GM19395 (cell line): ENCODE results near the gene FAM13A.

Experiments
- ATAC-seq: cut with Tn5 transposase; IDR thresholded peaks from one replicate; pipeline ENCODE4 v1.9.1; 2021; ENCODE audit warnings: mild to moderate bottlenecking, moderate library complexity; ENCODE audit not compliant: unreplicated experiment

The FAM13A gene

GRCh38 chr4:88730811-88731210 lies 326.2 kb downstream of the FAM13A start:
- no peak for ATAC-seq

DNA sequence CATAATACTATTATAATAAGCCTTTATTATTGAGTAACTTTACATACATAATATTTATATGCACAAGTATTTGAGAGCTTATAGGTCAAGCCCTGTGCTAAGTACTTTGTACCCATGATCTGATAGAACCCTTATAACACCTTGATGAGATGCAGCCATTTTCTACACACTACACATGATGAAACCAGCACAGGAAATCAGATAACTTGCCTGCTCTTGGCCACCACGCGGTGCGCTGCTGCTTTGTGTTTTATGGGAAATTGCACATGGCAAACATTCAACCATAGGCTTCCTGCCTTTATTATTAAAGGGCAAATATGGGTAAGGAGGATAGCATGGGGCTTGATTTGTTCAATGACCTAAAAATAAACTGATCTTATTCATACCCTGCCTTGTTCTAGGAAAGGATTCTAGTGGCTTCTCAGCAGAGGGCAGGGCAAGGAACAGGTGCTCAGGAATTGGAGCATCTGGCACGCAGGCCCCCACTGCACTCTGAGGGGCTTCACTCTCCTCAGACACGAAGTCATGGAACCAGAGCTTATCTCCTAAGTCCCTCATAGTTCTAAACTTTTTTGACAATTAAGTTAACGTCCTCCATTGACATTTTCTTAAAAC lies 327.7 kb downstream of the FAM13A start:
- ATAC-seq, result no peak

- no peak for ATAC-seq
These were observed 328.8 kb downstream of the FAM13A start for GRCh38 chr4:88728146-88728545.

DNA sequence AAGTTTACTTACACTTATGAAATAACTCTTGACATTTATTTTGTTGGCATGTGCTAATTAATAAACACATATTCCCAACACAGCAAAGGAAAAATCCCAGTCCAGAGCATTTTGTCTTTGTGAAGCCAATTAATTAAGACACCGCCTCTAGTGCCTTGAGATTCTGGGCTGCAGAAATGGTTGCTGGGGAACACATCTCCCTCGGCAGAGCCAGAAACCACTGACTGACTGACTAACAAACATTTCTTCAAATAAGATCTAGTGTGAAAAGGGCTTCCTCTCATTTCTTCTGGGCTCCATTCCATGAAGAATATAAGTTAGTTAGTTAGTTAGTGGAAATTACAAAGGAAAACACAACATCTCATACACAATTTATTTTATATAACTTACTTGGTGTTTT lies 331.0 kb downstream of the FAM13A start:
- ATAC-seq, result no peak

- no peak for ATAC-seq
These were observed 331.8 kb downstream of the FAM13A start for GRCh38 chr4:88725143-88725542.

DNA sequence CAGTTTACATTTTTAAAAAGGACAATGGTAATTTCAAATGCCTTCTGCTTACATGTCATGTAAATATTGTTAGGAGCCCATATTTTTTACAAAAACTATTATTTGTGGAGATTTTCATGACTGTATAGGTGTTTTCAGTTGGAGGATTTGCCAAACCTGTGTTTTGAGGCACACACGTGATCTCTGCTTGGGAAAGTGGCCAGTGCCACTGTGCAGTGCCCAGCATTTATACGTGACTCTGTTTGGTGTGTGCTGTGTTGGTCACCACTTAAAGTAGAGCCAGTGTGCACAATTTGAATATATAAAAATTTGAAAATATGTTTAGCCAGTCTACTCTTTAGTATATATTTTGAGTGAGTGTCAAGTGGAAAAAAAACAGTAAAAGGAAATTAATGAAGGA lies 332.6 kb downstream of the FAM13A start:
- ATAC-seq, result no peak

DNA sequence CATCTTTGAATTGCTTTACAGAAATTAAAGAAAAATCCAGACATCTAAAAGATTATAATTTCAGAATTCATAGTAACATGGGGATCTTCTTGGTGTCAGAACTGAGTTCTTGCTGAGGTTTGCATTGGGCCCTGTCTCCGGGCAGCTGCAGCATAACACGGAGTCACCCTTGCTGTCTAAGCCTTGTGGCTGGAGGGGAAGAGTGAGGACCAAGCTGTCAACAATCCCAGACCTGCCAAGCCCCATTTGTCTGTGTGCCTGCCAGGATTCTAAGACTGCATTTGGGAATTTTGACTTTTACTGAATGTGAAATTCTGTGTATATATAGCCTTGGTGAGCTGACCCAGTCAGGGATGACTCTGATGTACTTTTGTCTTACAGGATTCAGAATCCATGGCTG lies 334.2 kb downstream of the FAM13A start:
- no peak for ATAC-seq

- no peak for ATAC-seq
These were observed 334.7 kb downstream of the FAM13A start for GRCh38 chr4:88722276-88722780.

- ATAC-seq, result no peak
These were observed 336.2 kb downstream of the FAM13A start for GRCh38 chr4:88720451-88721428.

- ATAC-seq, result no peak
These were observed 337.6 kb downstream of the FAM13A start for GRCh38 chr4:88719381-88719780.

- no peak for ATAC-seq
These were observed 338.9 kb downstream of the FAM13A start for GRCh38 chr4:88718098-88718497.

- ATAC-seq, result no peak
These were observed 343.2 kb downstream of the FAM13A start for GRCh38 chr4:88713782-88714181.

GRCh38 chr4:88709989-88710388 lies 347.0 kb downstream of the FAM13A start:
- no peak for ATAC-seq

- ATAC-seq, result no peak
These were observed 350.4 kb downstream of the FAM13A start for GRCh38 chr4:88706574-88706973.

- no peak for ATAC-seq
These were observed 351.0 kb downstream of the FAM13A start for GRCh38 chr4:88705805-88706492.

DNA sequence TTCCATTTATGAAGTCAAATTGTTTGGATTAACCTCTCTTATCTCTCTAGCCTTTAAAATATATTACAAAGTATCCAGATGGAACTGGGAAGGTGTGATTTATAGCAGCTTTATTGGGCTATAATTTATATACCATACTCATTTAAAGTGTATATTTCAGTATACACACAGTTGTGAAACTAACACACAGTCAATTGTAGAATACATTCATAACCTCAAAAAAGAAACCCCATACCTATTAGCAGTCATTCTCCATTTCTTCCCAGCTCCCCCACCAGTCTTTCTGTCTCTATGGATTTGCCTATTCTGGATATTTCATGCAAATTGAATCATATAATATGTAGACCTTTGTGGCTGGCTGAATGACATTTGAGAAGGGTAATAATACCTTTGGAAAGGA lies 351.8 kb downstream of the FAM13A start:
- no peak for ATAC-seq

- ATAC-seq, result no peak
These were observed 354.2 kb downstream of the FAM13A start for GRCh38 chr4:88702782-88703181.

- ATAC-seq, result no peak
These were observed 358.5 kb downstream of the FAM13A start for GRCh38 chr4:88698519-88698918.

DNA sequence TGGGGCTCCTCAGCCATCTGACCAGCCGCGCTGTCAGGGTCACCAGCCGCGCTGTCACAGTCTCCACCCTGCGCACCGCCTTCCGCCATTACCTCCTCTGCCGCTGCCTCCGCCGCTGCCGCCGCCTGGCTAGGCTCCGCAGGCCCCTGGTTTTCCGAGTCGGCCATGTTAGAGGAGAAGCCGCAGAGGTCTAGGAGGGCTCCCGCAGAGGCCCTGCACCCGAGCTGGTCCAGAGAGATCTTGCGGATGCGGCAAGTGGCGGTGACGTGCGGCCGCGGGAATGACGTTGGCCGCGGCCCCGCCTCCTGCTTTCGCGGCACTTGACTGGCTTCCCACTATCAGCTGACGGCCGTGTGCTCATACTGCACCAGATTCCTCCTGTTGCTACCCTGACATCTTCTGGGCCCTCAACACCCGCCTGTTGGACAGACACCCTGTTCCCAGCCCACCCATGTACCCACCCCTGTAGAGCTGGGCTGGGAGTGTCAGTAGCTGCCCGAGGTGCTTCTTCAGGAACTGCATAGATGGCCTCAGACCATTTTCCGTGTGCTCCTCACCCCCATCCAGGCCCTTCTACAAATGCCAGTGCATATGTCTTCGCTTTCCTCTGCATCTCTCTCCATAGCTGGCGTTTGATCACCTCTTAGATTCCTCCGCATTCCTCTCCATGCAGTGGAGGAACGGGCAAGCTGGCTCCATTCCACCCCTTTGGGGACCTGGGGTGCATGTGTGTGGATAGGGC lies 359.2 kb downstream of the FAM13A start, which contains the start of gene NAP1L5:
NAP1L5 (minus strand) TSS at position 242 of the 742 bp plus-strand sequence; CDS start at position 167, 75 bp downstream.
- ATAC-seq, result peak; percentile 93

DNA sequence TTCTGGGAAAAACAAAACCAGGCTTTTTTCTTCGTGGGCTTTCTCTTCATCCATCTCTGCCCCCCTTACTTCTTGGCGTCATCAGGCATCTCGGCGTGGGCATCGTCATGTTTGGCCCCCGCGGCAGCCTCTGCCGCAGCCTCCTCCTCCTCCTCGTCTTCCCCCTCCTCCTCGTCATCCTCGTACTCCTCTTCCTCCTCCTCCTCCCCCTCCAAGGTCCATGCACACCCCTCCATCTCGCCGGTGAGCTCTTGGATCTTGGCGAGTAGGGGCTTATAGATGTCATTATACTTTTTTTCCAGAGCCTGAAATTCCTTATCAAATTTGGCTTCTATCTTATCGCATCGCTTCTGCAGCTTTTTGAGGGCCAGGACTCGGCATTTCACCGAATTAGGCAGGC lies 359.8 kb downstream of the FAM13A start:
- ATAC-seq, result peak; percentile 4

GRCh38 chr4:88696630-88697029 lies 360.4 kb downstream of the FAM13A start:
- ATAC-seq, result no peak
